Prostate gland (tissue), 2 donors: ENCODE data around the gene CMTM3. TPM values are rescaled to one million over a fixed set of nuclear protein-coding genes. Genes with fewer than 3 reads are reported as not detected.

ENCODE experiments used
- DNase-seq: peaks from one replicate; pipeline ENCODE4 v3.0.0-alpha.2; 2019; ENCODE audit warnings: low spot score
- H3K27ac ChIP-seq, 2 donors: fragments of 200-600 bp; sonication (generic); 2 replicates each; pipeline ENCODE4 v1.5.1; 2017 to 2019
- H3K27me3 ChIP-seq: fragments of 200-600 bp; sonication (generic); replicated peaks from 2 replicates; pipeline ENCODE4 v1.5.1; 2019; ENCODE audit not compliant: insufficient read depth
- H3K36me3 ChIP-seq, 2 donors: fragments of 200-600 bp; sonication (generic); 1 replicate in 1 of 2; 2 replicates in 1 of 2; pipeline versions ENCODE4 v1.5.1 to v1.8.1; 2017 to 2019
- H3K4me1 ChIP-seq: fragments of 200-600 bp; sonication (generic); replicated peaks from 2 replicates; pipeline ENCODE4 v1.5.1; 2019
- H3K4me3 ChIP-seq, 2 donors: fragments of 200-600 bp; sonication (generic); 2 replicates each; pipeline ENCODE4 v1.5.1; 2017 to 2019
- H3K9me3 ChIP-seq: fragments of 200-600 bp; sonication (generic); 2 replicates; pipeline ENCODE4 v1.5.1; 2017
- POLR2A ChIP-seq: fragments of 450-650 bp; IDR thresholded peaks from one replicate; pipeline ENCODE4 v1.6.1; 2016; ENCODE audit warnings: antibody characterized with exemption, mild to moderate bottlenecking
- POLR2AphosphoS5 ChIP-seq: sonication (generic); formaldehyde crosslinking; IDR thresholded peaks from one replicate; pipeline ENCODE4 v1.6.1; 2017; ENCODE audit warnings: antibody characterized with exemption
- WGBS: methylation state at CpG from one replicate; pipeline ENCODE4 v1.1.5; 2018; 5-methylcytosine and 5-hydroxymethylcytosine counted together
- intact Hi-C: fragments of 100-400 bp; cut with DNase I; formaldehyde crosslinking; loops from one replicate; pipeline ENCODE4 v1.14.2; 2022
- total RNA-seq, 2 donors: library from RNA; depleted of rRNA; stranded (reverse); fragments of >200 nt; gene quantifications; one replicate each; pipeline ENCODE4 v1.1.0, GENCODE V29; 2016
- TF ChIP-seq, protein P1 (sequence below), 4 experiments: fragments of 200-600 bp in 2 of 4; fragments of 450-650 bp in 2 of 4; sonication (generic) in 2 of 4; IDR thresholded peaks; 1 replicate in 3 of 4; 2 replicates in 1 of 4; pipeline ENCODE4 v1.5.1; 2016 to 2019; ENCODE audit warnings: antibody characterized with exemption in 4 of 4, mild to moderate bottlenecking in 2 of 4, moderate library complexity in 2 of 4

The CMTM3 gene
- total RNA-seq, 2 donors from 2014 or later: 10.7 to 133 TPM

DNA sequence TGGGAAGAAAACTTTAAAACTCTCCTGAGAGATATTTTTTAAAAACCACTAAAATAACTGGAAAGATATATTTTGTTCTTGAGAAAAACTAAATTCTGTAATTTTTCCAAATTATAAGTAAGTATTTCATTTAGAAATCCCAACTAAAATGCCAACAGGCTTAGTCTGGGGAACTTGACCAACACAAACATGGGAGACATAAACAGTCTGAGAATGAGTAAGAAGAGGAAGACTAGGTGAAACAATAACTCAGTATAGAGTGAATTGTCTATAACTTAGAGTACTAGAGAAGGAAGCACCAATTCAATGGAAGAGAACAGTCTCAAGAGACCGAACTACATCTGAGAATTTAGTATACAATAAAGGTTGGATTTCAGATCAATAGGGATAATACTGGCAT is 35.4 kb upstream of the CMTM3 start:
- TF ChIP-seq POLR2AphosphoS5 (no peak), POLR2A (no peak)
- TF ChIP-seq, protein P1, sequence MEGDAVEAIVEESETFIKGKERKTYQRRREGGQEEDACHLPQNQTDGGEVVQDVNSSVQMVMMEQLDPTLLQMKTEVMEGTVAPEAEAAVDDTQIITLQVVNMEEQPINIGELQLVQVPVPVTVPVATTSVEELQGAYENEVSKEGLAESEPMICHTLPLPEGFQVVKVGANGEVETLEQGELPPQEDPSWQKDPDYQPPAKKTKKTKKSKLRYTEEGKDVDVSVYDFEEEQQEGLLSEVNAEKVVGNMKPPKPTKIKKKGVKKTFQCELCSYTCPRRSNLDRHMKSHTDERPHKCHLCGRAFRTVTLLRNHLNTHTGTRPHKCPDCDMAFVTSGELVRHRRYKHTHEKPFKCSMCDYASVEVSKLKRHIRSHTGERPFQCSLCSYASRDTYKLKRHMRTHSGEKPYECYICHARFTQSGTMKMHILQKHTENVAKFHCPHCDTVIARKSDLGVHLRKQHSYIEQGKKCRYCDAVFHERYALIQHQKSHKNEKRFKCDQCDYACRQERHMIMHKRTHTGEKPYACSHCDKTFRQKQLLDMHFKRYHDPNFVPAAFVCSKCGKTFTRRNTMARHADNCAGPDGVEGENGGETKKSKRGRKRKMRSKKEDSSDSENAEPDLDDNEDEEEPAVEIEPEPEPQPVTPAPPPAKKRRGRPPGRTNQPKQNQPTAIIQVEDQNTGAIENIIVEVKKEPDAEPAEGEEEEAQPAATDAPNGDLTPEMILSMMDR (IDR thresholded peaks at IDR 0.05): no peak
- Histone ChIP-seq H3K9me3 (no peaks in the 10 kb centered on the region), H3K36me3 (no peaks in the 10 kb centered on the region), H3K27me3 (no peaks in the 10 kb centered on the region), H3K4me3 (no peak overlapping the region), H3K27ac (no peak overlapping the region), H3K4me1 (no peaks in the 10 kb centered on the region)
- WGBS: 89% methylated on average over 1 of the region's 1 CpG
- intact Hi-C loops: no loop called here
- DNase-seq: no peak

DNA sequence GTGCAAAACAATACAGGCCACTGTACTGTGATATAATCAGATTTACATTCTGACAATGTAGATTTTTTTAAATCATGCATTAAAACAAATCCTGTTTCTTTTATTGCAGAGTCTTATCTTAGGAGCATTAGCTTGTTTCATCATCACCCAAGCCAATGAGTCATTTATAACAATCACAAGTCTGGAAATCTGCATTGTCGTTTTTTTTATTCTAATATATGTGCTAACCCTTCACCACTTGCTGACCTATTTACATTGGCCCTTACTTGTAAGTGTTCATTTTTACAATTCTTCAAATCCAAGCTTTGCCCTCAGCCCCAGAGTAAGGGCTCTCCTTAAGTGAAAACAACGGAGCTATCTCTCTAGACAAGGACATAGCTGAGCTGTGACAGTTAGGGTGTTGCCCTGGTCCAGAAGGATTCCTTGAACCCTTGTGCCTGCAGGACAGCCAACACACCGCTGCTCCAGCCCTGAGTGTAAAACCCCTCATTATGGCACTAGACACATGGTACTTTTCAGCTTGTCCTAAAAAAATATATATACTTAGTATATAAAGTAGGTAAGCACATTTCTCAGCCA is 34.6 kb upstream of the CMTM3 start:
- intact Hi-C loops: no loop called here
- WGBS: 61% methylated on average over 3 of the region's 3 CpGs
- H3K27me3 ChIP-seq: no peaks in the 10 kb centered on the region
- no peak overlapping the region for H3K27ac ChIP-seq
- H3K4me1 ChIP-seq: no peaks in the 10 kb centered on the region
- DNase-seq: no peak
- H3K9me3 ChIP-seq: no peaks in the 10 kb centered on the region
- H3K36me3 ChIP-seq: no peaks in the 10 kb centered on the region
- TF ChIP-seq, protein P1 (IDR thresholded peaks at IDR 0.05): no peak
- TF ChIP-seq POLR2AphosphoS5 (no peak), POLR2A (no peak)
- H3K4me3 ChIP-seq: no peak overlapping the region

DNA sequence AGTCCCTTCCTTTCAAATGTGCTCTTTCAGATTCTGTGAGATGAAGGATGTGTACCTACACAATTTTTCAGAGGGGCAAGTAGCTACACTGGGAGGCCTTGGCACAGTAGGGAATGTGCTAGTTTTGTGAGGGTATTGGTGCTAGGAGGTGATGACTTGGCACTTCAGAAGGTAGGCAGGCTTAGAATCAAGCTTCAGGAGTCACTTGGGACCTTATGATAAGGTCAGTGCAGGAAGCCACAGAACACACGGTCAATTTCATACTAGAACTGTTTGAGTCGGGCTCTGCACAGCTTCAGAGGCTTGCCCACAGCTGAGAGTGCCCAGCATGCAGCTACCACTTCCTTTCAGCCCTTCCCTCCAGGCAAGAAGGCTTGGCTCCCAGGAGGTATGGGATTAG is 32.1 kb upstream of the CMTM3 start:
- Histone ChIP-seq H3K4me1 (no peaks in the 10 kb centered on the region), H3K4me3 (no peak overlapping the region), H3K27me3 (no peaks in the 10 kb centered on the region), H3K36me3 (no peaks in the 10 kb centered on the region), H3K27ac (no peak overlapping the region), H3K9me3 (no peaks in the 10 kb centered on the region)
- no peak for DNase-seq
- TF ChIP-seq POLR2AphosphoS5: no peak
- no peak for TF ChIP-seq POLR2A
- TF ChIP-seq, protein P1 (IDR thresholded peaks at IDR 0.05): no peak
- intact Hi-C loops: no loop called here
- 84% methylated on average over 2 of the region's 2 CpGs for WGBS

DNA sequence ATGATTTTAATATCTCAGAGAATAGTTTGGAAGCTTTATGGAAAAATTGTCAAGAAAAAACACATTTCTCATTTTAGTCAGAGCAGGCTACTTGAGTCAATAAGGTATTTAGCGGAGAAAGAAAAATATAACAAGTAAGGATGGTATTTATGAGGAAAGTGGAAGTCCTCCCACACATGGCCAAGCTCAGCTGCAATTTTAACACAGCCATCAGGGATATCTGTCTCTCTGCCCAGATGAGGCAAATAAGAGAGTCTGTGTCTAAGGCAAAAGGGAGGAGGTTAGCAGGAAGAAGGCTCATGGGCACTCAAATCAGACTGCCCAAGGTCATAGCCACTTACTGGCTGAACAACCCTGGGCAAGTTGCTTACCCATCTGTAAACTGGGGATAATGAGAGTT is 30.4 kb upstream of the CMTM3 start:
- Histone ChIP-seq H3K4me3 (no peak overlapping the region), H3K36me3 (no peaks in the 10 kb centered on the region), H3K9me3 (no peaks in the 10 kb centered on the region), H3K4me1 (no peaks in the 10 kb centered on the region), H3K27me3 (no peaks in the 10 kb centered on the region), H3K27ac (no peak overlapping the region)
- TF ChIP-seq, protein P1 (IDR thresholded peaks at IDR 0.05): no peak
- TF ChIP-seq POLR2AphosphoS5 (no peak), POLR2A (no peak)
- DNase-seq: no peak
- WGBS: 69% methylated on average over 1 of the region's 1 CpG
- intact Hi-C loops: no loop called here

DNA sequence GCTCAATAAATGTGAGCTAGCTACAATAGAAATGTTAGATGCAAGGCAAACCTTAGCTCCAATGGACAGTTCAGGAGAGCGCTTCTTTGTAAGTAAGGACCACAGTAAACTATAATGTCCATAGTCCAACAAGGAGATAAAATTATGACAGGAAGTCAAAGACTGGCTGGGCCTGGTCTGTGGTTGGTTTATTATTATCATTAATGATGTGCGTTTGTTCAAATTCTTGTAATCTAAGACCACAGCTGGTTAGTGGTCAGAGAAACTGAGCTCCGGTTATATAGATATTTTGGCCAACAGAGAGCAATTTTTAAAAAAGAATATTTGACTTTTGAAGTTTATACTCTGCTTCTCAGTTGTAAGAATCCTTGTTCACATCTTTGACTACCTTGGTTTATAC is 30.0 kb upstream of the CMTM3 start:
- Histone ChIP-seq H3K9me3 (no peaks in the 10 kb centered on the region), H3K4me3 (no peak overlapping the region), H3K27ac (no peak overlapping the region), H3K27me3 (no peaks in the 10 kb centered on the region), H3K4me1 (no peaks in the 10 kb centered on the region), H3K36me3 (no peaks in the 10 kb centered on the region)
- 97% methylated on average over 3 of the region's 3 CpGs for WGBS
- TF ChIP-seq POLR2AphosphoS5: no peak
- no peak for TF ChIP-seq POLR2A
- TF ChIP-seq, protein P1 (IDR thresholded peaks at IDR 0.05): no peak
- no peak for DNase-seq
- intact Hi-C loops: no loop called here
